ENCODE data around the gene ST13.

- TF ChIP-seq, protein P1, sequence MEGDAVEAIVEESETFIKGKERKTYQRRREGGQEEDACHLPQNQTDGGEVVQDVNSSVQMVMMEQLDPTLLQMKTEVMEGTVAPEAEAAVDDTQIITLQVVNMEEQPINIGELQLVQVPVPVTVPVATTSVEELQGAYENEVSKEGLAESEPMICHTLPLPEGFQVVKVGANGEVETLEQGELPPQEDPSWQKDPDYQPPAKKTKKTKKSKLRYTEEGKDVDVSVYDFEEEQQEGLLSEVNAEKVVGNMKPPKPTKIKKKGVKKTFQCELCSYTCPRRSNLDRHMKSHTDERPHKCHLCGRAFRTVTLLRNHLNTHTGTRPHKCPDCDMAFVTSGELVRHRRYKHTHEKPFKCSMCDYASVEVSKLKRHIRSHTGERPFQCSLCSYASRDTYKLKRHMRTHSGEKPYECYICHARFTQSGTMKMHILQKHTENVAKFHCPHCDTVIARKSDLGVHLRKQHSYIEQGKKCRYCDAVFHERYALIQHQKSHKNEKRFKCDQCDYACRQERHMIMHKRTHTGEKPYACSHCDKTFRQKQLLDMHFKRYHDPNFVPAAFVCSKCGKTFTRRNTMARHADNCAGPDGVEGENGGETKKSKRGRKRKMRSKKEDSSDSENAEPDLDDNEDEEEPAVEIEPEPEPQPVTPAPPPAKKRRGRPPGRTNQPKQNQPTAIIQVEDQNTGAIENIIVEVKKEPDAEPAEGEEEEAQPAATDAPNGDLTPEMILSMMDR (IDR thresholded peaks at IDR 0.05): no peak
- TF ChIP-seq POLR2A (IDR thresholded peaks at IDR 0.05): no peak
Observed at GRCh38 chr22:40904101-40904500, 47.7 kb upstream of the ST13 start.
